HUDEP-2 (cell line): ENCODE data around the gene FAS.

ENCODE experiments used
- DNase-seq, 76 experiments: peaks; one replicate each; lab custom pipeline; 2025; ENCODE audit not compliant: unreplicated experiment in 76 of 76; lab: John Stamatoyannopoulos, UW

Gene FAS

DNA sequence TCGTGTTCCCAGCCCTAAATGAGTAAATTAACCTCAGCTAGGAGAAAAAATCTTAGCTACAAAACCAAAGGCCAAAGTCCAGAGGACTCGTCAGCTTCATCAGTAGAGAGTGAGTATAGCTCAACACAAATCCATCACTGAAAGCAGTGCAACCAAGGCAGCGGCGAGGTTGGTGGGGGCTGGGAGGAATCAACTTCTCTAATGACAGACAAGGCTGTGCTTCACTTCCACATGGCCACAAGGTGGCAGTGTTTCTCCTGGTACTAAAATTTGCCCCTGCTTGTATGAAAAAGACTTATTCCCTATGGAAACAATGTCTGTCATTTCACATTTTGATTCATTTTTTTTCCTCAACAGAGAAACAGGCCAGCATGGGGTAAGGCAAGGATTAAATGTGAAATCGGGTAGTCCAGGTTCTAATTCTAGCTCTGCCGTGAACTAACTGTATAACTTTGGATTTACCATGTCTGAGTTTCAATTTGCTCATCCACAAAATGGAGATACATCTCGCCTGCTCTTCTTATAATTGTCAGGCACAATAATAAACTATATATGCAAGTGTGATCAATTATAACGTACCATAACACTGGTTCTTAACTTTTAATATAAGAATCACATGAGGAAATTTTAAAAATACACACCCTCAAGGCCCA lies 39.3 kb downstream of the FAS start:
- DNase-seq: peak in 51 of 76 experiments; percentile 2 to 67 (median 27)

GRCh38 chr10:89030791-89031190 lies 40.2 kb downstream of the FAS start:
- DNase-seq: no peak

GRCh38 chr10:89032141-89032891 lies 41.7 kb downstream of the FAS start:
- no peak for DNase-seq

GRCh38 chr10:89035461-89035860 lies 44.9 kb downstream of the FAS start:
- no peak for DNase-seq

- no peak for DNase-seq
These were observed 46.5 kb downstream of the FAS start for GRCh38 chr10:89037096-89037495.

- DNase-seq: no peak
These were observed 52.0 kb downstream of the FAS start for GRCh38 chr10:89042562-89042961.

DNA sequence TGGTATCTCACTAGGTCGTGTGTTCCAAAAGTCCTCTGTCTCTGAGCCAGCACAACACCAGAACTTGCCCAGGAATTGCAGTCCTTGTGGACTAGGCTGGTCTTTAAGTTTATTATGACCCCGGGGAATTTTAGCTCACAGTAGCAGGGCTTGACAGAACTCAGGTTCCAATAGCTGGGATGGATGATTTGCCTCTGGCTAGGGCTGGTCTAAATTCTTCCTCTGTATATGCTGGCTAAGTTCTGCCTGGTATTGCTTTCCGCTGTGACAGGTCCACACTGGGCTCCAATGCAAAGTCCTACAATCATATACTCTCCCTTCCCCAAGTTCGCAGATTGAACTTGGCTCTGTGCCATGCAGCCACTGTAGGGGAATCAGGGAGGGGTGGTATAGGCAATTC lies 52.5 kb downstream of the FAS start:
- no peak for DNase-seq

DNA sequence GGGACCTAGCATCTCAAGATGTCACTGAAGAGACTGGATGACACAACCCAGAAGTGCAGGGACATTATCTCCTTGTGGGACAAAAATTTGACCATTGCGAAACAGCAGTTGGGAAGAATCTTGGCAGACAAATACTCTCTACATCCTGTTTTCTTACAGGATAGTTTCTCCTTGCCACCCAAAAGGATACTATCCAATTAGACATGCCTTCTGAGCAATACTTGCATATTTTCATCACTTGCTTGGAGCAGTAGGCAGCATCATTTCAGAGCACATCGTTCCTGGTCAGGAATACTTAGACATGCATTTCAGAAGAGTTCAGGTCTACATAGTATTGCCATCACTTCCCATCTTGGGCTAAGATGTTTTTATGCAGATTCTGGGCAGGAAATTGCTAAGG lies 56.8 kb downstream of the FAS start:
- DNase-seq: no peak

GRCh38 chr10:89051593-89051992 lies 61.0 kb downstream of the FAS start:
- no peak for DNase-seq

GRCh38 chr10:89053555-89053954 lies 63.0 kb downstream of the FAS start:
- DNase-seq: peak in 1 of 76 experiments; percentile 1

GRCh38 chr10:89055159-89055558 lies 64.6 kb downstream of the FAS start:
- DNase-seq: no peak

DNA sequence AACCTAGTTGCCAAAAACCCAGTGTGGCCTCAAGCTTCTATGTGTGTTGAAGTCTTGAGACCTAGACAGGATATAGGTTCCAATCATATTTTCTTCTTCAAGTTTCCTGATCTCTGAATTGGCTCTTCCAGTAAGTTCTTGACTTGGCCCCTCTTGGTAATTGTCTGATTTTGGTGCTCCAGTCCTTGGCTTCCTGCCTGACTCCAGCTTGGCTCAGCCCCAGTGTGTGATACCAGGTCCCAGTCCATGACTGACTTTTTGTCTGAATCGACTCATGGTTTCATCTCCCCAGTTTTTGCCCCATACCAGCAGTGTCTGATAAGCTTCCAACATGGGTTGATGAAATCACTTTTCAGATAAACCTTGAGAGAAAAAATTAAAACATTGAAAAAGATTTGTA lies 72.3 kb downstream of the FAS start:
- peak in 6 of 76 experiments; percentile 2 to 29 (median 6) for DNase-seq

DNA sequence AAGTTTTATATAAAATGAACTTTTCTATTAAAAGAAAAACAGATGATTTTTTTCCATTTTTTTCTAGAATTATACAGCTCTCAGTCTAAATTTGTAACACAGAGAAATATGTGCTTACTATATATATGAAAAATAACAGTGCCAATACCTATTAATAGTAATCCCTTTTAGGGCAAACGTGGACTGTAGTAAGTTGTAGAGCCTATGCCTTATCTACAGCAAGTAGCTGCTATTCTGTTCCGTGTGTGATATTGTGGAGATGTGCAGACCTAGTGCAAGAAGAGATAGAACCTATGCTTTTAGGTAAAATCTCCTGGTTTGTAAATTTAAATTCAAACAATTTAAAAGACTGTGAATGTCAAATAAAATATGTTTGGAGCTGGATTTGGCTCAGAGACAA lies 72.9 kb downstream of the FAS start:
- DNase-seq: no peak

DNA sequence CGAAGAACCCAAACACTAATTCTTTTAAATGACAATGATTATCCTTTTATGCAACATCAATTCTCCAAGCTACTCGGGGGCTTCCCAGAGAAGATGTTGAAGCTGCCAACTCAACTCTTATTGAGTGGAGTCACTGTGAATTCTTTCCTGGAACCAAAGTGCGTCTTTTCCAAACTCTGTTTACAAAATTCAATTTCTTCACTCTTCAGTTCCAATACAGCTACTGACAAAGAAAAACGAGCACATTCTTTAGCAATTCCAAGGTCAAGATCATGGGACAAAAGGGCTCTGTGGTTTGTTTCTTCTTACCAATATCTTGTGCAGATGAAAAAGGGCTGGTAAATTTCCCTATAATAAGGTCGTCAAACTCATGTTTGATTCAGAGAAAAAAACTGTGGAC lies 74.2 kb downstream of the FAS start:
- DNase-seq: no peak
